Vagina (tissue), 2 donors: ENCODE results near the gene HNF1B. TPM values are rescaled to one million over a fixed set of nuclear protein-coding genes. Genes with fewer than 3 reads are reported as not detected.

Experiments
- DNase-seq, 2 donors: peaks; one replicate each; pipeline ENCODE4 v3.0.0-alpha.2; 2017; ENCODE audit errors: extremely low spot score in 2 of 2
- H3K27ac ChIP-seq: fragments of 200-600 bp; sonication (generic); one replicate; pipeline ENCODE4 v1.5.1; 2019
- H3K27me3 ChIP-seq: fragments of 200-600 bp; sonication (generic); one replicate; pipeline ENCODE4 v1.5.1; 2019
- H3K36me3 ChIP-seq, 2 donors: fragments of 200-600 bp; sonication (generic); one replicate each; pipeline ENCODE4 v1.5.1; 2017 to 2019
- H3K4me1 ChIP-seq: fragments of 200-600 bp; sonication (generic); one replicate; pipeline ENCODE4 v1.5.1; 2019
- H3K4me3 ChIP-seq, 2 donors: fragments of 200-600 bp; sonication (generic); 1 replicate in 1 of 2; 2 replicates in 1 of 2; pipeline ENCODE4 v1.5.1; 2016 to 2019
- H3K9me3 ChIP-seq: fragments of 200-600 bp; sonication (generic); one replicate; pipeline ENCODE4 v1.5.1; 2019
- POLR2A ChIP-seq, 2 donors: fragments of 450-650 bp; IDR thresholded peaks; one replicate each; pipeline ENCODE4 v1.6.1; 2017; ENCODE audit warnings: antibody characterized with exemption in 2 of 2, mild to moderate bottlenecking in 2 of 2, moderate library complexity in 2 of 2
- POLR2AphosphoS5 ChIP-seq, 2 donors: sonication (generic); formaldehyde crosslinking; IDR thresholded peaks; one replicate each; pipeline ENCODE4 v1.9.0; 2017; ENCODE audit warnings: antibody characterized with exemption in 2 of 2, mild to moderate bottlenecking in 2 of 2, low read depth in 1 of 2; ENCODE audit not compliant: insufficient read depth in 1 of 2
- intact Hi-C: fragments of 100-400 bp; cut with DNase I; formaldehyde crosslinking; loops from one replicate; pipeline ENCODE4 v1.15.1; 2023
- total RNA-seq: library from RNA; depleted of rRNA; stranded (reverse); fragments of >200 nt; gene quantifications from one replicate; pipeline ENCODE4 v1.2.3, GENCODE V29; 2016
- TF ChIP-seq, protein P1 (sequence below), 3 experiments: fragments of 450-650 bp in 2 of 3; fragments of 200-600 bp in 1 of 3; sonication (generic) in 1 of 3; IDR thresholded peaks; one replicate each; pipeline ENCODE4 v1.5.1; 2017 to 2019; ENCODE audit warnings: antibody characterized with exemption in 3 of 3, mild to moderate bottlenecking in 2 of 3, moderate library complexity in 2 of 3

The HNF1B gene
- total RNA-seq, 1 donor from 2014 or later: not detected

DNA sequence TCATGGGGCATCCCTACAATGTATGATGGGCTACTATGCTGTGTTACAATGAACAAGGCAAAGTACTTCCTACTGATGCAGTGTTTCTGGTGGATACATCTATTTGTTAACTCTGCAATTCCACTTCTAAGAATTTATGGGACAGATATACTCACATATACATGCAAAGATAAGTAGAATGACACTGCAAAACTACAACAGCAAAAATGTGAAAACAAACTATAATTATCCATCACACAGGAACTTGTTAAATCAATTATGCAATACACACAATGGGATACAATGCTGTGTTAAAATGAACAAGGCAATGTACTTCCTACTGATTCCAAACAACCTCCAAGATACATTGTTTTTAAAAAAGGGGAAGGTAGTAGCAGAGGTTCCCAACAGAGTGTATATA lies 104.8 kb downstream of the HNF1B start:
- Histone ChIP-seq H3K4me3 (no peak overlapping the region), H3K4me1 (peaks cover 26% of the 10 kb centered on the region), H3K36me3 (peaks cover 0 to 10% of the 10 kb centered on the region in 2 donors), H3K9me3 (no peaks in the 10 kb centered on the region), H3K27me3 (no peaks in the 10 kb centered on the region), H3K27ac (no peak overlapping the region)
- TF ChIP-seq POLR2AphosphoS5 (IDR thresholded peaks at IDR 0.05; ENCODE audit: insufficient read depth in 1 of 2, low read depth in 1 of 2) (no peak), POLR2A (IDR thresholded peaks at IDR 0.05) (no peak)
- TF ChIP-seq, protein P1, sequence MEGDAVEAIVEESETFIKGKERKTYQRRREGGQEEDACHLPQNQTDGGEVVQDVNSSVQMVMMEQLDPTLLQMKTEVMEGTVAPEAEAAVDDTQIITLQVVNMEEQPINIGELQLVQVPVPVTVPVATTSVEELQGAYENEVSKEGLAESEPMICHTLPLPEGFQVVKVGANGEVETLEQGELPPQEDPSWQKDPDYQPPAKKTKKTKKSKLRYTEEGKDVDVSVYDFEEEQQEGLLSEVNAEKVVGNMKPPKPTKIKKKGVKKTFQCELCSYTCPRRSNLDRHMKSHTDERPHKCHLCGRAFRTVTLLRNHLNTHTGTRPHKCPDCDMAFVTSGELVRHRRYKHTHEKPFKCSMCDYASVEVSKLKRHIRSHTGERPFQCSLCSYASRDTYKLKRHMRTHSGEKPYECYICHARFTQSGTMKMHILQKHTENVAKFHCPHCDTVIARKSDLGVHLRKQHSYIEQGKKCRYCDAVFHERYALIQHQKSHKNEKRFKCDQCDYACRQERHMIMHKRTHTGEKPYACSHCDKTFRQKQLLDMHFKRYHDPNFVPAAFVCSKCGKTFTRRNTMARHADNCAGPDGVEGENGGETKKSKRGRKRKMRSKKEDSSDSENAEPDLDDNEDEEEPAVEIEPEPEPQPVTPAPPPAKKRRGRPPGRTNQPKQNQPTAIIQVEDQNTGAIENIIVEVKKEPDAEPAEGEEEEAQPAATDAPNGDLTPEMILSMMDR (IDR thresholded peaks at IDR 0.05): no peak
- intact Hi-C loops: no loop called here
- DNase-seq: no peak

GRCh38 chr17:37637956-37638355 lies 106.9 kb downstream of the HNF1B start:
- H3K27ac ChIP-seq: no peak overlapping the region
- no peak overlapping the region for H3K4me3 ChIP-seq
- no peaks in the 10 kb centered on the region for H3K27me3 ChIP-seq
- intact Hi-C loops: no loop called here
- no peaks in the 10 kb centered on the region for H3K9me3 ChIP-seq
- H3K4me1 ChIP-seq: peaks cover 26% of the 10 kb centered on the region
- no peak for DNase-seq
- peaks cover 0 to 16% of the 10 kb centered on the region in 2 donors for H3K36me3 ChIP-seq
- TF ChIP-seq, protein P1 (IDR thresholded peaks at IDR 0.05): no peak
- TF ChIP-seq POLR2AphosphoS5 (IDR thresholded peaks at IDR 0.05; ENCODE audit: insufficient read depth in 1 of 2, low read depth in 1 of 2): no peak
- no peak for TF ChIP-seq POLR2A (IDR thresholded peaks at IDR 0.05)

Other genes with a start within 250 kb of the HNF1B start
- gene SYNRG, start 135.6 kb downstream of the HNF1B start, total RNA-seq: 42.2 TPM
- 20.1 TPM for gene DDX52, start 101.6 kb downstream of the HNF1B start, total RNA-seq
- gene TBC1D3K, start 179.4 kb upstream of the HNF1B start, total RNA-seq: not detected
- gene TBC1D3L, start 244.0 kb upstream of the HNF1B start, total RNA-seq: 23.8 TPM